Right lobe of liver (tissue), 4 donors: ENCODE results near the gene ARHGEF16.

Experiments
- CTCF ChIP-seq, 4 donors: fragments of 200-600 bp in 3 of 4; fragments of 450-650 bp in 1 of 4; IDR thresholded peaks; one replicate each; pipeline versions ENCODE4 v1.5.1 to v1.8.0; 2016 to 2022; ENCODE audit warnings: antibody characterized with exemption in 4 of 4, mild to moderate bottlenecking in 2 of 4
- POLR2A ChIP-seq: fragments of 450-650 bp; IDR thresholded peaks from one replicate; pipeline ENCODE4 v1.6.1; 2017; ENCODE audit warnings: antibody characterized with exemption, mild to moderate bottlenecking
- donor health status: DM: no; HTN: no; CAD: no.
- donor health status: DM: no; HTN: no; CAD: no.
- donor health status: DM: no; HTN: yes; CAD: no.

GRCh38 chr1:3464649-3465025 lies 10.2 kb downstream of the ARHGEF16 start:
- TF ChIP-seq CTCF (IDR thresholded peaks at IDR 0.05) = no peak
- TF ChIP-seq POLR2A = no peak
